ENCODE data around the gene OR4K2.

DNA sequence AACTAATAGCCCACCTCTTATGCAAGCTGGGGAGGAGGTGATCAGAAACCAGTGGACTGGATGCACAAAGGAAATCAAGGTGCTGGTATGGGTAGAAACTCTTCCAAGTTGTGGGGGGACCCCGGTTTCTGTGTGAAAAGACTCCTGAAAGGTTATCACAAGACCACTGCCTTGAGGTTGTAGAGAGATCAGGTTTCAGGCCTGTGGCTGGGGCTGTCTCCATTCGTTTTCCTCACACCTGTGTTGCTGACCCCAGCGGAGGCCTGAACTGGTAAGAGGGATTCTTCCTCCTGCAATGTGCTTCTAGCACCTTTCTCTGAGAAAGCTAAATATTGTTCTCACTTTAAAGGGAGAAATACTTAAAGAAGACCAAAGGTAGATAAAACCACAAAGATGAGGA lies 36.2 kb downstream of the OR4K2 start:
- TF ChIP-seq POLR2A (IDR thresholded peaks at IDR 0.05; ENCODE audit: low read depth, low read length) (no peak), EZH2 (IDR thresholded peaks at IDR 0.05; ENCODE audit: borderline replicate concordance, low read depth, low read length, severe bottlenecking) (no peak), MYC (IDR thresholded peaks at IDR 0.05; ENCODE audit: low read depth, low read length) (no peak), JUN (IDR thresholded peaks at IDR 0.05; ENCODE audit: borderline replicate concordance, insufficient read depth, insufficient read length, low read depth) (no peak), POLR2AphosphoS5 (IDR thresholded peaks at IDR 0.05; ENCODE audit: insufficient read depth, low read depth, low read length) (no peak), GATA2 (IDR thresholded peaks at IDR 0.05; ENCODE audit: insufficient read depth, insufficient read length, low read depth, low read length) (no peak), FOS (IDR thresholded peaks at IDR 0.05; ENCODE audit: borderline replicate concordance, insufficient read depth, low read length) (no peak)
- TF ChIP-seq, protein P1, sequence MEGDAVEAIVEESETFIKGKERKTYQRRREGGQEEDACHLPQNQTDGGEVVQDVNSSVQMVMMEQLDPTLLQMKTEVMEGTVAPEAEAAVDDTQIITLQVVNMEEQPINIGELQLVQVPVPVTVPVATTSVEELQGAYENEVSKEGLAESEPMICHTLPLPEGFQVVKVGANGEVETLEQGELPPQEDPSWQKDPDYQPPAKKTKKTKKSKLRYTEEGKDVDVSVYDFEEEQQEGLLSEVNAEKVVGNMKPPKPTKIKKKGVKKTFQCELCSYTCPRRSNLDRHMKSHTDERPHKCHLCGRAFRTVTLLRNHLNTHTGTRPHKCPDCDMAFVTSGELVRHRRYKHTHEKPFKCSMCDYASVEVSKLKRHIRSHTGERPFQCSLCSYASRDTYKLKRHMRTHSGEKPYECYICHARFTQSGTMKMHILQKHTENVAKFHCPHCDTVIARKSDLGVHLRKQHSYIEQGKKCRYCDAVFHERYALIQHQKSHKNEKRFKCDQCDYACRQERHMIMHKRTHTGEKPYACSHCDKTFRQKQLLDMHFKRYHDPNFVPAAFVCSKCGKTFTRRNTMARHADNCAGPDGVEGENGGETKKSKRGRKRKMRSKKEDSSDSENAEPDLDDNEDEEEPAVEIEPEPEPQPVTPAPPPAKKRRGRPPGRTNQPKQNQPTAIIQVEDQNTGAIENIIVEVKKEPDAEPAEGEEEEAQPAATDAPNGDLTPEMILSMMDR (IDR thresholded peaks at IDR 0.05; ENCODE audit: extremely low read depth in 1 of 2, insufficient read depth in 1 of 2, low read depth in 1 of 2, low read length in 2 of 2): no peak
- TF ChIP-seq, protein P2, sequence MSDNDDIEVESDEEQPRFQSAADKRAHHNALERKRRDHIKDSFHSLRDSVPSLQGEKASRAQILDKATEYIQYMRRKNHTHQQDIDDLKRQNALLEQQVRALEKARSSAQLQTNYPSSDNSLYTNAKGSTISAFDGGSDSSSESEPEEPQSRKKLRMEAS (IDR thresholded peaks at IDR 0.05; ENCODE audit: insufficient read depth, insufficient read length): no peak

Measured in endothelial cell of umbilical vein (primary cell).